Measurements from ENCODE around the gene ING1. TPM values are rescaled to one million over a fixed set of nuclear protein-coding genes. Genes with fewer than 3 reads are reported as not detected.

ING1 gene
- total and polyA plus RNA-seq, 2 donors (not counting 1 experiment from before 2014, with no cell fraction given), result 29.1 to 34.2 TPM

Other genes with a start within 250 kb of the ING1 start
- gene RAB20, start 152.0 kb upstream of the ING1 start, total RNA-seq, result 4.6 and 5.1 TPM in 2 replicates
- 2.4 and 7.3 TPM in 2 replicates for gene RAB20, start 152.0 kb upstream of the ING1 start, polyA plus RNA-seq
- 33.3 and 36.0 TPM in 2 replicates for gene NAXD, start 98.2 kb upstream of the ING1 start, total RNA-seq
- 24.7 and 28.4 TPM in 2 replicates for gene NAXD, start 98.2 kb upstream of the ING1 start, polyA plus RNA-seq
- 154 and 168 TPM in 2 replicates for gene CARS2, start 7.6 kb upstream of the ING1 start, total RNA-seq
- gene CARS2, start 7.6 kb upstream of the ING1 start, polyA plus RNA-seq, result 188 and 199 TPM in 2 replicates
- 256 and 288 TPM in 2 replicates for gene ANKRD10, start 201.4 kb downstream of the ING1 start, total RNA-seq
- gene ANKRD10, start 201.4 kb downstream of the ING1 start, polyA plus RNA-seq, result 142 and 196 TPM in 2 replicates

All from B cell (primary cell).